AG04450 (cell line): ENCODE data around the gene MBD5. TPM values are rescaled to one million over a fixed set of nuclear protein-coding genes. Genes with fewer than 3 reads are reported as not detected.

ENCODE experiments used
- CTCF ChIA-PET: fragments of 300-600, 350-600 bp; formaldehyde crosslinking; extraction: SDS; loops from one replicate; lab custom pipeline; 2022; ENCODE audit warnings: antibody characterized with exemption, inconsistent platforms; lab: Charles Lee
- POLR2A ChIA-PET: fragments of 350-600 bp; formaldehyde crosslinking; extraction: SDS; loops from one replicate; lab custom pipeline; 2021; ENCODE audit warnings: antibody characterized with exemption, inconsistent platforms; lab: Yijun Ruan, JAX
- DNase-seq: peaks from one replicate; pipeline ENCODE4 v3.0.0-alpha.2; 2011; ENCODE audit warnings: low read depth, low spot score
- H3K27ac ChIP-seq: one replicate; pipeline ENCODE4 v1.5.1; 2012; ENCODE audit warnings: low read depth, low read length, control low read depth
- H3K27me3 ChIP-seq: one replicate; pipeline ENCODE4 v1.6.0; 2012; ENCODE audit warnings: low read length; ENCODE audit not compliant: control insufficient read depth, insufficient read depth
- H3K4me3 ChIP-seq: 2 replicates; pipeline ENCODE4 v1.5.1; 2011; ENCODE audit warnings: mild to moderate bottlenecking, low read depth, low read length, control low read depth
- H3K9me3 ChIP-seq: 2 replicates; pipeline ENCODE4 v1.5.1; 2012; ENCODE audit warnings: low read length; ENCODE audit not compliant: control insufficient read depth, insufficient read depth
- polyA plus RNA-seq: library from polyadenylated mRNA; depleted of rRNA; stranded (reverse); fragments of >200 nt; gene quantifications from 2 replicates; pipeline ENCODE4 v1.2.3, GENCODE V29; 2011
- TF ChIP-seq, protein P1 (sequence below): IDR thresholded peaks from 2 replicates; pipeline ENCODE4 v1.5.1; 2011; ENCODE audit warnings: low read depth, low read length, control low read depth, inconsistent platforms

MBD5 gene
- polyA plus RNA-seq, 1 experiment: 40.4 TPM

DNA sequence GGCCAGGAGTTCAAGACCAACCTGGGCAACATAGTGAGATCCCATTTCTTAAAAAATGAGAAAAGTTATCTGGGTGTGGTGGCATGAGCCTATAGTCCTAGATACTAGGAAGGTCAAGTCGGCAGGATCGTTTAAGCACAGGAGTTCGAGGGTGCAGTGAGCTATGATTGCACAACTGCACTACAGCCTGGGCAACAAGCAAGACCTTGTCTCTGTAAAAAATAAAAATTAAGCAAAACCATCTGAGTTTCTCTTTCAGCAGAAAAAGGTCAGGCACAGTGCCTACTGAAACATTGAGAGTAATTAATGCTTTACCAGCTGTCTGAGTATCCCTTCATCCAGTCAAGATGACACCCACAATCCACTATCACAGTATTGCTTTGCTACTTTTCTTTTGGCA is 258.3 kb downstream of the MBD5 start:
- Histone ChIP-seq H3K4me3 (no peak overlapping the region), H3K27me3 (no peaks in the 10 kb centered on the region), H3K27ac (no peak overlapping the region), H3K9me3 (no peaks in the 10 kb centered on the region)
- DNase-seq: no peak
- TF ChIP-seq, protein P1, sequence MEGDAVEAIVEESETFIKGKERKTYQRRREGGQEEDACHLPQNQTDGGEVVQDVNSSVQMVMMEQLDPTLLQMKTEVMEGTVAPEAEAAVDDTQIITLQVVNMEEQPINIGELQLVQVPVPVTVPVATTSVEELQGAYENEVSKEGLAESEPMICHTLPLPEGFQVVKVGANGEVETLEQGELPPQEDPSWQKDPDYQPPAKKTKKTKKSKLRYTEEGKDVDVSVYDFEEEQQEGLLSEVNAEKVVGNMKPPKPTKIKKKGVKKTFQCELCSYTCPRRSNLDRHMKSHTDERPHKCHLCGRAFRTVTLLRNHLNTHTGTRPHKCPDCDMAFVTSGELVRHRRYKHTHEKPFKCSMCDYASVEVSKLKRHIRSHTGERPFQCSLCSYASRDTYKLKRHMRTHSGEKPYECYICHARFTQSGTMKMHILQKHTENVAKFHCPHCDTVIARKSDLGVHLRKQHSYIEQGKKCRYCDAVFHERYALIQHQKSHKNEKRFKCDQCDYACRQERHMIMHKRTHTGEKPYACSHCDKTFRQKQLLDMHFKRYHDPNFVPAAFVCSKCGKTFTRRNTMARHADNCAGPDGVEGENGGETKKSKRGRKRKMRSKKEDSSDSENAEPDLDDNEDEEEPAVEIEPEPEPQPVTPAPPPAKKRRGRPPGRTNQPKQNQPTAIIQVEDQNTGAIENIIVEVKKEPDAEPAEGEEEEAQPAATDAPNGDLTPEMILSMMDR: no peak
- CTCF ChIA-PET: interaction anchor here (1.0 kb wide), 1 partner anchor 289 kb away, joined by 3 read pairs; no protein-coding TSS in a partner anchor
- POLR2A ChIA-PET: interaction anchor here (0.6 kb wide), 1 partner anchor 9 kb away, joined by 3 read pairs; no protein-coding TSS in a partner anchor

DNA sequence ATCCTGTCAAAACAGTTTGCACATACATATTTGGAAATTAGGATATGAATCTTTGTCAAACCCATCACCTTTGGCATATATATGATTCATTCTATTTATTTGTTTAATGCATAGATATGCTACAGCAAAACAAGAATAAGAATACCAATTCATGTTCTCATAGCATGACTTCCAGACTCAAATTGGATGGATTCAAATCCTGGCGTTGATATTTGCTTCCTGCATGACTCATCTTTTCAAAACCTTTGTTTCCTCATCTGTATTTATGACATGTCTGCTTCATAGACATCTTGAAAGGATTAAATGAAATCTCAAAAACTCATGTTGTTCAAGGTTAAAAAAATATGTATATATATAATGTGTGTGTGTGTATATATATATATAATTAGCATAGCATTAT is 261.3 kb downstream of the MBD5 start:
- TF ChIP-seq, protein P1: no peak
- no peak overlapping the region for H3K27ac ChIP-seq
- no peak for DNase-seq
- no peaks in the 10 kb centered on the region for H3K9me3 ChIP-seq
- CTCF ChIA-PET: no interaction called here
- H3K4me3 ChIP-seq: no peak overlapping the region
- no peaks in the 10 kb centered on the region for H3K27me3 ChIP-seq
- POLR2A ChIA-PET: no interaction called here

DNA sequence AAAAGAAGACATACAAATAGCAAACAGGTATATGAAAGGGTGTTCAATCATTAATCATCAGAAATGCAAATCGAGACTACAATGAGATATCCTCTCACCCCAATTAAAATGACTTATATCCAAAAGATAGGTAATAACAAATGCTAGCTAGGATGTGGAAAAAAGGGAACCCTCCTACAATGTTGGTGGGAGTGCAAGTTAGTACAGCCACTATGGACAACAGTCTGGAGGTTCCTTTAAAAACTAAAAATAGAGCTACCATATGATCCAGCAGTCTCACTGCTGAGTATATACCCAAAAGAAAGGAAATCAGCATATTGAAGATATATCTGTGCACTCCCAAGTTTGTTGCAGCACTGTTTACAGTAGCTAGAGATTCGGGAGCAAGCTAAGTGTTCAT is 271.5 kb downstream of the MBD5 start:
- Histone ChIP-seq H3K27me3 (no peaks in the 10 kb centered on the region), H3K4me3 (no peak overlapping the region), H3K9me3 (peaks cover 3% of the 10 kb centered on the region; the same call in 1 of the 2 replicates), H3K27ac (no peak overlapping the region)
- no peak for DNase-seq
- POLR2A ChIA-PET: no interaction called here
- CTCF ChIA-PET: no interaction called here
- TF ChIP-seq, protein P1: no peak

DNA sequence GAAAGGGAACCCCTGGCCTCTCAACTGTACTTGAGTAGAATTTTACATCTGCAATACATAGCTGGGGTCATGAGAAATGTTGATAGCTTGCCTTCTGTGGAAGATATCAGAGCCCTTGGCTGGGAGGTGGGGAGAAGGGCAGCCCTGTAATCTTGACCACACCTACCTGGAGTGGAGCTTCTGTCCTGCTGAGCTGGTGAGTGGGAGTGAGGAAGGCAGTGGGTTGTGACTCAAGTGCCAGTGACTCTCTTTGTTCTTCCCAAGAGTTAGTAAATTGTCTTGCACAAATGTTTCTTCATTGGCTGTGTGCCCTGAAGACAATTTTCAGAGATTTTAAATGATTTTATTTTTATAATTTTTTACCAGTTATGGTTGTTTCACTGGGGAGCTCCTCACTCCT is 277.3 kb downstream of the MBD5 start:
- Histone ChIP-seq H3K4me3 (no peak overlapping the region), H3K27me3 (no peaks in the 10 kb centered on the region), H3K9me3 (no peaks in the 10 kb centered on the region), H3K27ac (no peak overlapping the region)
- ChIA-PET POLR2A (no interaction called here), CTCF (interaction anchor here (1.7 kb wide), 1 partner anchor 9 kb away, joined by 3 read pairs; no protein-coding TSS in a partner anchor)
- no peak for DNase-seq
- TF ChIP-seq, protein P1: no peak

DNA sequence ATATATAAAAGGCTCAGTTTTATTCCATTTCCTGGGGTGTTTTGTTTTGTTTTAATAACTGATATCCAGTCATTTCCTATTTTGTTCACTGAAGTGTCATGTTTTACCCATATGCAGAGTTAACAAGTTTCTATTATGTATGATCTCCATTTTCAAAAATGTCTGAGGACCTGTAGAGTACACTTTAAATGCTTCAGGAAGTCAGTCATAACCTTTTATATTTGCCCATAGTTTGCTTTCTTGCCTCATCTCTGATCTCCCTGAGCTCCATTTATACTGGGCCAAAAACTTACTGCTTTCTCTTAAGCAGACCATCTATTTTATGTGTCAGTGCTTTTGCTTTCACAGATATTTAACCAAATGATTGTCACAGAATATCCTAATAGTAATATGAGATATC is 278.7 kb downstream of the MBD5 start:
- TF ChIP-seq, protein P1: no peak
- Histone ChIP-seq H3K4me3 (no peak overlapping the region), H3K27ac (no peak overlapping the region), H3K27me3 (no peaks in the 10 kb centered on the region), H3K9me3 (no peaks in the 10 kb centered on the region; the same call in 1 of the 2 replicates)
- ChIA-PET CTCF (interaction anchor here (1.7 kb wide), 1 partner anchor 10 kb away, joined by 3 read pairs; no protein-coding TSS in a partner anchor), POLR2A (no interaction called here)
- DNase-seq: no peak
